ENCODE results near the gene STX7. TPM values are rescaled to one million over a fixed set of nuclear protein-coding genes. Genes with fewer than 3 reads are reported as not detected.

The STX7 gene
- total RNA-seq, 2 experiments from 2014 or later: 66.5 to 178 TPM

DNA sequence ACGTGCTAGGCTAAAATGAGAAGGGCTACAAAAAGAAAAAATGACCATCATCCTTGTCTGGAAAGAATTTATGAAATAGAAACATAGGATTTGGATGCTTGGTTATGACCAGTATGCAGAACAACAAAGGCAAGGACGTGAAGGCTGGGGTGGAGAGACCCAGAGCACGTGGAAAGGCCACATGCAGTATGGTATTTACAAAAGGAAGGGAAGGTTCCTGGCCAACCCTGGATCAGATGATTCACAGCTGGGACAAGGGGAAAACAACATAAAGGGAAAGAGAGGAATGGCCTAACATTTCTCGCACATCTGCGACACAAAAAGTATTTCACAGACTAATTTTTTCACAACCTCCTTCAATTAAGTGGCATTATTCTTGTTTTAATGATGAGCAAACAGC is 8.2 kb downstream of the STX7 start:
- H3K9me2 ChIP-seq (ENCODE audit: insufficient read depth, low read length): no peaks in the 10 kb centered on the region
- H2AFZ ChIP-seq (ENCODE audit: low read length): no peak overlapping the region
- peaks cover 34% of the 10 kb centered on the region; the same call in 1 of the 2 replicates for H4K20me1 ChIP-seq (ENCODE audit: insufficient read depth, low read length)
- BruUV-seq (replicated peaks): no TSS peak
- CTCF ChIA-PET (ENCODE audit: unreplicated experiment): no interaction called here
- no peak for DNase-seq (ENCODE audit: low spot score)
- peak overlapping the region; percentile 63 for H3K4me2 ChIP-seq (ENCODE audit: low read length)
- POLR2A ChIA-PET: interaction anchor here (0.7 to 1.0 kb wide), 2 partner anchors 8 to 12 kb away, joined by 3 read pairs; partner anchors contain the start of gene STX7
- H3K4me1 ChIP-seq (ENCODE audit: insufficient read depth, low read length, poor library complexity, severe bottlenecking): peaks cover 90% of the 10 kb centered on the region
- peaks cover 100% of the 10 kb centered on the region for H3K79me2 ChIP-seq (ENCODE audit: insufficient read depth, low read depth, low read length)
- H3K36me3 ChIP-seq (ENCODE audit: insufficient read depth, low read length): peaks cover 98% of the 10 kb centered on the region
- no peak overlapping the region for H3K4me3 ChIP-seq (ENCODE audit: low read depth, low read length, poor library complexity, severe bottlenecking)
- no peaks in the 10 kb centered on the region for H3K9me3 ChIP-seq (ENCODE audit: low read length)
- intact Hi-C loops (cut with micrococcal nuclease; ENCODE audit: unreplicated experiment): loop anchor here (5.0 kb wide), 1 partner anchor 1448 kb away; the partner anchor contains the start of gene TBPL1
- TF ChIP-seq EZH2phosphoT487 (IDR thresholded peaks at IDR 0.05; ENCODE audit: borderline replicate concordance, low read depth, low read length): no peak
- TF ChIP-seq, protein P1, sequence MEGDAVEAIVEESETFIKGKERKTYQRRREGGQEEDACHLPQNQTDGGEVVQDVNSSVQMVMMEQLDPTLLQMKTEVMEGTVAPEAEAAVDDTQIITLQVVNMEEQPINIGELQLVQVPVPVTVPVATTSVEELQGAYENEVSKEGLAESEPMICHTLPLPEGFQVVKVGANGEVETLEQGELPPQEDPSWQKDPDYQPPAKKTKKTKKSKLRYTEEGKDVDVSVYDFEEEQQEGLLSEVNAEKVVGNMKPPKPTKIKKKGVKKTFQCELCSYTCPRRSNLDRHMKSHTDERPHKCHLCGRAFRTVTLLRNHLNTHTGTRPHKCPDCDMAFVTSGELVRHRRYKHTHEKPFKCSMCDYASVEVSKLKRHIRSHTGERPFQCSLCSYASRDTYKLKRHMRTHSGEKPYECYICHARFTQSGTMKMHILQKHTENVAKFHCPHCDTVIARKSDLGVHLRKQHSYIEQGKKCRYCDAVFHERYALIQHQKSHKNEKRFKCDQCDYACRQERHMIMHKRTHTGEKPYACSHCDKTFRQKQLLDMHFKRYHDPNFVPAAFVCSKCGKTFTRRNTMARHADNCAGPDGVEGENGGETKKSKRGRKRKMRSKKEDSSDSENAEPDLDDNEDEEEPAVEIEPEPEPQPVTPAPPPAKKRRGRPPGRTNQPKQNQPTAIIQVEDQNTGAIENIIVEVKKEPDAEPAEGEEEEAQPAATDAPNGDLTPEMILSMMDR (conservative IDR thresholded peaks at IDR 0.05; ENCODE audit: low read length): no peak
- H3K27ac ChIP-seq (ENCODE audit: low read depth, low read length, poor library complexity, severe bottlenecking): peak overlapping the region; percentile 52

DNA sequence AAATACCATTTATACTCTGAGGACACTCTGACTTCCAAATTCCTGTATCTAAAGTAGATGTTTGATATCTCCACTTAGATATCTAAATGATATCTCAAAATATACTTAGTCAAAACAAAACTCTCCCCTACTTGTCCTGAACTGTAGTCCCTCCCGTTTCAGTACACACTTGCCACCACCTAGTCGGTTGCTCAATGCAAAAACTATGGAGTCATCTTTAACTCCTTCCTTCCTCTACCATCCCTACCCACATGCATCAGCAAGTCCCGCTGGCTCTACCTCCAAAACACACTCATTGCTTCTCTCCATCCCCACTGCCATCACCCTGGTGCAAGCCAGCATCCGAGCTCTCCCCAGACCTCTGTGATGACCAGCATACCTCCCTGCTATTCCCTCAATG is 13.2 kb downstream of the STX7 start:
- no peaks in the 10 kb centered on the region; the same call in 1 of the 2 replicates for H4K20me1 ChIP-seq (ENCODE audit: insufficient read depth, low read length)
- H3K9me3 ChIP-seq (ENCODE audit: low read length): peaks cover 15% of the 10 kb centered on the region; the same call in 1 of the 2 replicates
- H2AFZ ChIP-seq (ENCODE audit: low read length): no peak overlapping the region
- H3K9me2 ChIP-seq (ENCODE audit: insufficient read depth, low read length): no peaks in the 10 kb centered on the region
- H3K4me1 ChIP-seq (ENCODE audit: insufficient read depth, low read length, poor library complexity, severe bottlenecking): peaks cover 91% of the 10 kb centered on the region
- POLR2A ChIA-PET: interaction anchor here (0.6 to 2.4 kb wide), 3 partner anchors 10 to 310 kb away, joined by 4 to 13 read pairs (median 6); partner anchors contain the start of gene STX7
- H3K79me2 ChIP-seq (ENCODE audit: insufficient read depth, low read depth, low read length): peaks cover 95% of the 10 kb centered on the region
- peak overlapping the region; percentile 24 for H3K4me3 ChIP-seq (ENCODE audit: low read depth, low read length, poor library complexity, severe bottlenecking)
- H3K27ac ChIP-seq (ENCODE audit: low read depth, low read length, poor library complexity, severe bottlenecking): peak overlapping the region; percentile 100
- no TSS peak for BruUV-seq (replicated peaks)
- intact Hi-C loops (cut with micrococcal nuclease; ENCODE audit: unreplicated experiment): loop anchor here (5.0 kb wide), 2 partner anchors 313 to 1453 kb away; partner anchors contain the start of genes RPS12 and TBPL1
- peak overlapping the region; percentile 59 for H3K4me2 ChIP-seq (ENCODE audit: low read length)
- TF ChIP-seq, protein P1 (conservative IDR thresholded peaks at IDR 0.05; ENCODE audit: low read length): no peak
- TF ChIP-seq EZH2phosphoT487 (IDR thresholded peaks at IDR 0.05; ENCODE audit: borderline replicate concordance, low read depth, low read length): no peak
- no peak for DNase-seq (ENCODE audit: low spot score)
- CTCF ChIA-PET (ENCODE audit: unreplicated experiment): no interaction called here
- H3K36me3 ChIP-seq (ENCODE audit: insufficient read depth, low read length): peaks cover 88% of the 10 kb centered on the region

DNA sequence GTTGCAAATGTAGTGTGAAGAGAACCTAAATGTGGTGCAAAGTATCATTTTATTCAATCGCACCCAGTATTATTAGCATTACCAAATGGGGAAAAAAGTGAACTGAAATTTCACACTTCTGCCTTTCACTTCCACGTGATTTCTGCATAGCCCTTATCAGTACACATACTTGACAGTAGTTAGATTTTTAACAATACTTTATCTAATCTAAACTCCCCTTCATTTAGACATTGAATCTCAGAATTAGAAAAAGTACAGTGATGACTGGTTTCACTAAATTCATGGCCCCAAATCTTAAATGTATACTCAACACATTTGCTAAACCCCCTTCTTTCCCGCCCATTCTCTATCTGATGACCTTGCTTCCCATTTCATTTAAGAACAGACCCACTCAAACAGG is 14.3 kb downstream of the STX7 start:
- Histone ChIP-seq H4K20me1 (ENCODE audit: insufficient read depth, low read length) (no peaks in the 10 kb centered on the region), H3K36me3 (ENCODE audit: insufficient read depth, low read length) (peaks cover 88% of the 10 kb centered on the region), H2AFZ (ENCODE audit: low read length) (no peak overlapping the region), H3K9me3 (ENCODE audit: low read length) (peaks cover 26% of the 10 kb centered on the region), H3K4me3 (ENCODE audit: low read depth, low read length, poor library complexity, severe bottlenecking) (peak overlapping the region; percentile 24), H3K4me1 (ENCODE audit: insufficient read depth, low read length, poor library complexity, severe bottlenecking) (peaks cover 90% of the 10 kb centered on the region), H3K4me2 (ENCODE audit: low read length) (peak overlapping the region; percentile 59), H3K79me2 (ENCODE audit: insufficient read depth, low read depth, low read length) (peaks cover 95% of the 10 kb centered on the region), H3K27ac (ENCODE audit: low read depth, low read length, poor library complexity, severe bottlenecking) (peak overlapping the region; percentile 100), H3K9me2 (ENCODE audit: insufficient read depth, low read length) (no peaks in the 10 kb centered on the region)
- no TSS peak for BruUV-seq (replicated peaks)
- POLR2A ChIA-PET: interaction anchor here (0.9 to 6.4 kb wide), 3 partner anchors 9 to 14 kb away, joined by 3 to 63 read pairs (median 5); partner anchors contain the start of gene STX7
- TF ChIP-seq, protein P1 (conservative IDR thresholded peaks at IDR 0.05; ENCODE audit: low read length): no peak
- TF ChIP-seq EZH2phosphoT487 (IDR thresholded peaks at IDR 0.05; ENCODE audit: borderline replicate concordance, low read depth, low read length): no peak
- CTCF ChIA-PET (ENCODE audit: unreplicated experiment): no interaction called here
- DNase-seq (ENCODE audit: low spot score): peak; percentile 81
- intact Hi-C loops (cut with micrococcal nuclease; ENCODE audit: unreplicated experiment): loop anchor here (1.0 to 5.0 kb wide), 2 partner anchors 13 to 314 kb away; partner anchors contain the start of gene RPS12

Measured in OCI-LY7 (cell line).